ENCODE results near the gene PFKP. TPM values are rescaled to one million over a fixed set of nuclear protein-coding genes. Genes with fewer than 3 reads are reported as not detected.
A peak's percentile ranks its signal among the peaks of the same experiment; 100 is the strongest.

The PFKP gene
- total RNA-seq, 1 donor from 2014 or later = 181 TPM

GRCh38 chr10:3122486-3123205 lies 55.3 kb downstream of the PFKP start:
- no peak for ATAC-seq
- intact Hi-C loops (cut with DNase I) = loop anchor here (5.0 kb wide), 1 partner anchor 55 kb away; the partner anchor contains the start of gene PFKP

GRCh38 chr10:3123571-3124411 lies 56.4 kb downstream of the PFKP start:
- ATAC-seq = peak; percentile 52

More at GRCh38 chr10:3122486-3123205, 55.3 kb downstream of the PFKP start:
- DNase-seq (ENCODE audit: missing footprints) = no peak

GRCh38 chr10:3124412-3125175 lies 57.2 kb downstream of the PFKP start:
- DNase-seq (ENCODE audit: missing footprints) (no peak), ATAC-seq (no peak)
- intact Hi-C loops (cut with DNase I) = loop anchor here (5.0 kb wide), 1 partner anchor 57 kb away; the partner anchor contains the start of gene PFKP

More at GRCh38 chr10:3123571-3124411, 56.4 kb downstream of the PFKP start:
- intact Hi-C loops (cut with DNase I) = loop anchor here (5.0 kb wide), 1 partner anchor 56 kb away; the partner anchor contains the start of gene PFKP
- DNase-seq (ENCODE audit: missing footprints) = no peak

GRCh38 chr10:3125527-3126170 lies 58.3 kb downstream of the PFKP start:
- DNase-seq (ENCODE audit: missing footprints) = no peak
- ATAC-seq = no peak
- intact Hi-C loops (cut with DNase I) = no loop called here

- intact Hi-C loops (cut with DNase I) = no loop called here
- ATAC-seq (no peak), DNase-seq (ENCODE audit: missing footprints) (no peak)
Observed at GRCh38 chr10:3126249-3126648, 58.9 kb downstream of the PFKP start.

GRCh38 chr10:3126741-3127346 lies 59.5 kb downstream of the PFKP start:
- ATAC-seq = peak; percentile 66
- intact Hi-C loops (cut with DNase I) = no loop called here

GRCh38 chr10:3127921-3128320 lies 60.6 kb downstream of the PFKP start:
- no peak for DNase-seq (ENCODE audit: missing footprints)
- ATAC-seq = no peak
- intact Hi-C loops (cut with DNase I) = no loop called here

More at GRCh38 chr10:3126741-3127346, 59.5 kb downstream of the PFKP start:
- no peak for DNase-seq (ENCODE audit: missing footprints)

GRCh38 chr10:3128379-3129130 lies 61.2 kb downstream of the PFKP start:
- ATAC-seq = no peak
- intact Hi-C loops (cut with DNase I) = no loop called here
- no peak for DNase-seq (ENCODE audit: missing footprints)

GRCh38 chr10:3129581-3130340 lies 62.4 kb downstream of the PFKP start:
- no peak for ATAC-seq
- DNase-seq (ENCODE audit: missing footprints) = no peak
- intact Hi-C loops (cut with DNase I) = no loop called here

- DNase-seq (ENCODE audit: missing footprints) (no peak), ATAC-seq (no peak)
- intact Hi-C loops (cut with DNase I) = no loop called here
Observed at GRCh38 chr10:3131098-3131497, 63.8 kb downstream of the PFKP start.

GRCh38 chr10:3132036-3133025 lies 65.0 kb downstream of the PFKP start:
- intact Hi-C loops (cut with DNase I) = no loop called here

GRCh38 chr10:3133948-3134347 lies 66.6 kb downstream of the PFKP start:
- DNase-seq (ENCODE audit: missing footprints) (no peak), ATAC-seq (no peak)
- intact Hi-C loops (cut with DNase I) = no loop called here

More at GRCh38 chr10:3132036-3133025, 65.0 kb downstream of the PFKP start:
- no peak for DNase-seq (ENCODE audit: missing footprints)
- no peak for ATAC-seq

GRCh38 chr10:3135006-3135405 lies 67.7 kb downstream of the PFKP start:
- ATAC-seq (no peak), DNase-seq (ENCODE audit: missing footprints) (no peak)
- intact Hi-C loops (cut with DNase I) = no loop called here

GRCh38 chr10:3136336-3136735 lies 69.0 kb downstream of the PFKP start:
- ATAC-seq (peak; percentile 86), DNase-seq (ENCODE audit: missing footprints) (peak; percentile 87)
- intact Hi-C loops (cut with DNase I) = no loop called here

GRCh38 chr10:3136763-3137611 lies 69.6 kb downstream of the PFKP start:
- peak; percentile 81 for DNase-seq (ENCODE audit: missing footprints)
- peak; percentile 89 for ATAC-seq
- intact Hi-C loops (cut with DNase I) = no loop called here

All from Right ventricle myocardium inferior (tissue), 1 donor.